Hematopoietic multipotent progenitor cell treated with erythropoietin and hydrocortisone succinate and interleukin-3 and kit ligand, for 6 days (in vitro differentiated cells): ENCODE results near the gene TAOK1.

Source experiments
- DNase-seq: peaks from one replicate; pipeline ENCODE4 v3.0.0-alpha.2; 2015

The TAOK1 gene

GRCh38 chr17:29586676-29587469, 196.7 kb downstream of the TAOK1 start:
- no peak for DNase-seq

GRCh38 chr17:29587591-29587990, 197.4 kb downstream of the TAOK1 start:
- no peak for DNase-seq

GRCh38 chr17:29588017-29588561, 197.9 kb downstream of the TAOK1 start:
- peak; percentile 22 for DNase-seq

DNA sequence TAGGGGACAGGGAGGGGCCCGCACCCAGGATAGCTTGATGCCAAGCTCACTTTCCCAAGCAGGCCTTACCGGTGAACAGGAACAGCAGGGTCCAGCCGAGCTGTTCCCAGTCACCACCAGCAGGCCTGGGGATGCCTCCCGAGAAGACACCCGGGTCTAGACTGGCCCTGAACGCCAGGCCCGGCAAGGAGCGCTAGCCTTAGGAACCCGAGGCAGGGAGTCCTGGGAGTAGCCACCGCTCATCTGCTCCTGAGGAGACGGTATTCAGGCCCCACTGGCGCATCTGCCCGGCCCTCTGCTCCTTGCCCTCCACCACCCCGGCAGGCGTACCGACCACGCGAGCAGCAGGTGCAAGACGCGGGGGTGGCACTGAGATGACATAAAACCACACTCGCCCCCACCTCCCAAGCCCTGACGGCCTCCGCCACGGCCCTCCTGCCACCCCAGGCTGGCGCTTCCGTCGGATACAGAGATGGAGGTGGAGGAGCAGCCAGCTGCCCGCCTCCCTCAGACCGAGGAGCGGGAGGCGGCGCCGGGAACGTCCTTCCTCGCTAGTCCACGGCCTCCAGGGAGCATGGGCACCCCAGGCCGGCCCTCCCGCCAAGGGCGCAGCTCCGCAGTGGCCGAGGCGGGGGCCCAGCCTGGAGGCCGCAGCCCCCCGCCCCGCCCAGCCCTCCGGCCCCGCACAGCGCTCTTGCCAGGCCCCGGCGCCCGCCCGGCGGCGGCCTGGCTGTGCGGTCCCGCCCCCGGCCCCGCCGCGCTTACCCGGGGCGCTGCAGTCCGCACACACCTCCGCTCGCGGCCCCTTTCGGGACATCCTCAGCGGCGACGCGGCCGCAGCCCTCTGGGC, 198.6 kb downstream of the TAOK1 start:
- peak; percentile 50 for DNase-seq

DNA sequence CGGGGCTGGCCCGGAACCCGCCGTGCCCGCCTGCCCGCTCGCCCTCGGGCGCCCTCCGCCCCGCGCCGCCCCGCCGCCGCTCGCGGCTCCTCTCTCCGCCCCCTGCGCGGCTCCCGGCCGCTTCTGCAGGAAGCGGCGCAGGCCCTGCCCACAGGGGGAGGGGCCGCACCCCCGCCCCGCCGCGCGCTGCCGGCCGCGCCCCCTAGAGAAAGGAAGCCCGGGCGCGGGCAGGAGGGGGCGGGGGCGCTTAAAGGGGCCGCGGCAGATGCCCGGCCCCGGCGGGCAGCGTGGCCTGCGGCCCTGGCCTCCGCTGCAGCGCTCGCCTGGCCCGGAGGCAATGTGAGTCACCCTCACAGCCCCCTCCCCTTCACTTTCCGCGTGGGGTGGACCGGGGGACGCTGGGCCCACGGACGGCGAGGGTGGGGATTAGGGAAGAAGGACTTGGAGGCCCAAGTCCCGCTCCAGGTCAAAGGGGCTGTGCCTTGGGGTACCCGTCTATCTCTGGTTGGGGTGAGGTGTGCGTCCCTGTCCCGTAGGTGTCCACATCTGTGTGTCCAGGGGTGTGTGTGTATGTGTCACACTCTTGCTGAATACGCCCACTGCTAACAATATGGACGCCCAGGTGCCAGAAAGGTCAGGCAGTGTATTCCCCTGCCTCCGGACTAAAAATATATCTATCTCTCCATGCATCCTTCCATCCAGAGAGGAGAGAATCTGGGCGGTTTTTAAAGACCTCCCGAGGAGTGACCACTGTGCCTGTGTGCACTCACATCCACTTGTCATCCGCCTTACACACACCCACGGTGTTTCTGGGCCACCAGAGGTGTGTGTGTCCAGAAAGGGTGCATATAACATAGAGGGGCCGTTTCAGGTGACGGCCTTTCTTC, 199.6 kb downstream of the TAOK1 start, which contains the start of gene GIT1:
GIT1 (minus strand) TSS at position 125 of the 887 bp plus-strand sequence. CDS start 270 bp downstream, outside the sequence.
- peak; percentile 91 for DNase-seq

- peak; percentile 39 for DNase-seq
Observed at GRCh38 chr17:29590411-29591145, 200.4 kb downstream of the TAOK1 start.

- DNase-seq: peak; percentile 67
Observed at GRCh38 chr17:29591146-29591736, 201.1 kb downstream of the TAOK1 start.

DNA sequence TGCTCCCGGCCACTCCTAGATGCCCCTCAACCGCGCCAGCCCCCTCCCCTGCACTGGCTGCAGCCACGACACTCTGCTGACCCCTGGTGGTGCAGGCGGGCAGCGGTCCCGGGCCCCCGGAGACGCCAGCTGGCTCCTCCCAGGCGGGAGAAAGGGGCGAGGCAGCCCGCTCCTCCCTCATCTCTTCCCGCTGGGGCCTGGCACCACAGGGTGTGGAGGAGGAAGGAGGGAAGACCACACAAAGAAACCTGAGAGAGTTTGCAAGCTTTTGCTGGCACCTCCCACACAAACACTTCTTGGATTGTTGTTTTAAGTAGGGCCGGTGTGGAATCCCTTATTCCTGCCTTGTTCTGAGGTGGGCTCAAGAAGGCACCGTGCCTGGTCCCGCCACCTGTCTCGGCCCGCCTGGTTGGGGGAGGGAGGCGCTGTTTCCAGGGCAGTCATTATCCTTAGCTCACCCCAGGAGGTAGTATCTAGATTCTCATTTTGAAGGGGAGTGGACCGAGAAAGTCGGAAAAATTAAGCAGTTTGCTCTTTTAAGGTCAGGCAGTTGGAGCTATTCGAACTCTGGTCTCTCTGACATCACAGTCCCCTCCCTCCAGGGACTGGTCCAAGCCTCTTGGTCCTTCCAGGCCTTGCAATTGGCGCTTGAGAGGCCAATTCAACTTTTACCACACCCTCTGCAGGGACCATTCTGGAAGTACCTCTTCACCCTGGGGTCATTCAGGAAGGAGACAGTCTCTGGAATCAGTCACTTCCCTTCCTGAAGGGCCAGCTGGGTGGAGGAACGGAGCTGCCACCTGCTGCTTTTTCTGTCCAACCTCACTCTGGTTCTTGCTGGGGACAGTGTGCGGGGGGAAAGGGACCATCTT, 201.8 kb downstream of the TAOK1 start:
- peak; percentile 88 for DNase-seq

DNA sequence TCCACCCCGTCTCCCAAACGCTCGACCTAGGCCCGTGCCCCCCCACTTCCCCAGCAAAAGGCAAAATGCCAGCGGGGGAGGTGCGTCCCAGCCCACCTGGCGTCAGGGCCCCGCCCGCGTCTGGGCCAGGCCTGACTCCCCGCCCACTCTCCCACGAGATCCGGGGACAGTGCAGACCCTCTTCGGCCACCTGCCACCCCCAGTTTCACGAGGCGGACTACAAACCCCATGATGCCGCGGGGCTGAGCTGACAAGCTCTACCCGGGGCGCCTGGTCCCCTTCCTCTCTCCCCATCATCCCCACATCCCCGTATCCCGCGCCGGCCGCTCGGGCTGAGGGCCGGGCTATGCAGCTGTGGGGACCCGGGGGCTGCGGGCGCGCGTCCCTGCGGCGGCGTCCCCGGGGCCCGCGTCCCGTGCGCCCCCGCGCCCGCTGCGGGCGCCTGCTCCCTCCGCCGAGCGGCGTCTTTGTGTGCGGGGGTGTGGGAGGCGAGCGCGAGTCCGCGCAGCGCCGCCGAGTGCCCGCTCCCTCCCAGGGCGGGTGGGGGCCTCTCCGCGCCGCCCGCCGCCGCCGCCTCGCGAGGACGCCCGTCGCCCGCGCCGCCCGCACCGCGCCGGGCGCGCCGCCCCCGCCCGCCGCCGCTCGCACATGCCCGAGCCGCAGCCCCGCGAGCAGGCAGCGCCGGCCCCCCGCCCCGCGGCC, 202.8 kb downstream of the TAOK1 start, which contains the start of gene ANKRD13B:
ANKRD13B (plus strand) TSS at position 283 of the 702 bp plus-strand sequence. CDS start 490 bp downstream, outside the sequence.
- DNase-seq: peak; percentile 66

DNA sequence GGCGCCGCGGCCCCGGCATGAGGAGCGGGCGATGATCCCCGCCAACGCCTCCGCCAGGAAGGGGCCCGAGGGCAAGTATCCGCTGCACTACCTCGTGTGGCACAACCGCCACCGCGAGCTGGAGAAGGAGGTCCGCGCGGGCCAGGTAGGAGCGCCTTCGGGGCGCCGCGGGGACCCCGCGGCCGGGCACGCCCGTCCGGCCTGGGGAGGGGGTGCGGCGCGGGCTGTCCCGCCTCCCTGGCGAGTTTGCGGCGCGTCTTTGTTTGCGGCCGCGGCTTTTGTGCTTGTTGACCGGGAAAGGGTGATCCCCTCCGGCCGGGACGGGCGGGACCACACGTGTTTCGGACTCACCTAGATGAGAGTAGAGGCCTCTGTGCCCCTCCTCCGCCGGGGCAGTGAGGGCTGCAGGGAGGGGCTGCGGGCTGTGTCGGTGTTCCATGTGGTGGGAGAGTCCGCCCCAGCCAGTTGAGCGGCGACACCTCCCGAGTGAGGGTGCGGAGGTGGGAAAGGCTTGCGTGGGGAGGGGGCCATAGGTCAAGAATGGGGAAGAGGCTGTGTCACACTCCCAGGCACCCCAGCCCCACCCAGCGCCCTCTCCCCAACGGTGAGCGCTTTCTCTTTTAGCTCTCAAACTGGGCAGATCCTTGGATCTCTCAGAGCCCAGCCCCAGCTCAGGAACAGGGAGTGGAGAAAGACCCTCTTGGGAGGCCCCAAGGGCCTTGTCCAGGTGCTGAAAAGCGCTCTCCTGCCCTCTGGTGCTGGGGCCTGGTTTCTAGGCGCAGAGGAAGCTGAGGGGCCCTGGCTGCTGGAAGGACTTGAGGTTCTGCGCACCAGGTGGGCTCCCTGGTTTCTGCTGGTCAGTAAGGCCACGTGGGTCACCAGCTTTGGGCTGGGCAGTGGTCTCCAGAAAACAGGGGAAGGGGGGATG, 203.7 kb downstream of the TAOK1 start:
- peak; percentile 66 for DNase-seq

GRCh38 chr17:29594519-29595090, 204.4 kb downstream of the TAOK1 start:
- no peak for DNase-seq

- no peak for DNase-seq
Observed at GRCh38 chr17:29595107-29595942, 205.2 kb downstream of the TAOK1 start.

- DNase-seq: no peak
Observed at GRCh38 chr17:29595943-29596774, 206.0 kb downstream of the TAOK1 start.

- no peak for DNase-seq
Observed at GRCh38 chr17:29596811-29597210, 206.6 kb downstream of the TAOK1 start.

- no peak for DNase-seq
Observed at GRCh38 chr17:29597361-29598172, 207.4 kb downstream of the TAOK1 start.
